GM21367 (cell line): ENCODE data around the gene BACH2.
"Not testable (repeated sequence)": the region's sequence is repeated elsewhere in the genome, so short reads cannot be mapped to it uniquely, and the experiment has no call there.

Experiments
- ATAC-seq: cut with Tn5 transposase; IDR thresholded peaks from one replicate; pipeline ENCODE4 v1.9.1; 2021; ENCODE audit not compliant: unreplicated experiment

Gene BACH2

DNA sequence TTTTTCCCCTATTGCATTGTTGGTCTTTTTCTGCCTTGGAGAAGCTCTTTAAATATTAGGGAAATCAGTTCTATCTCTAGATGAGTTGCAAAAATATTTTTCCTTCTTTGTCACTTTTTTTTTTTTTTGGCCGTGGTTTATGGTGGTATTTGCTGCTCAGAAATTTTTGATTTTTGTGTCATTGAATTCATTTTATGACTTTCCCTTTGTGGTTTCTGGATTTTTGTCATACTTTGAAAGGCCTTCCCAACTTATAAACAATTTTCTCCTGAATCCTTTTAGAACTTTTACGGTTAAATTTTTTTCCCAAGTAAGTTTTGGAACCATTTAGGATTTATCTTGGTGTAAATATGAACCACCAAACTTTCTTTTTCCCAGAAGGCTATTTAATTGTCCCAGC lies 256.7 kb downstream of the BACH2 start:
- no peak for ATAC-seq

DNA sequence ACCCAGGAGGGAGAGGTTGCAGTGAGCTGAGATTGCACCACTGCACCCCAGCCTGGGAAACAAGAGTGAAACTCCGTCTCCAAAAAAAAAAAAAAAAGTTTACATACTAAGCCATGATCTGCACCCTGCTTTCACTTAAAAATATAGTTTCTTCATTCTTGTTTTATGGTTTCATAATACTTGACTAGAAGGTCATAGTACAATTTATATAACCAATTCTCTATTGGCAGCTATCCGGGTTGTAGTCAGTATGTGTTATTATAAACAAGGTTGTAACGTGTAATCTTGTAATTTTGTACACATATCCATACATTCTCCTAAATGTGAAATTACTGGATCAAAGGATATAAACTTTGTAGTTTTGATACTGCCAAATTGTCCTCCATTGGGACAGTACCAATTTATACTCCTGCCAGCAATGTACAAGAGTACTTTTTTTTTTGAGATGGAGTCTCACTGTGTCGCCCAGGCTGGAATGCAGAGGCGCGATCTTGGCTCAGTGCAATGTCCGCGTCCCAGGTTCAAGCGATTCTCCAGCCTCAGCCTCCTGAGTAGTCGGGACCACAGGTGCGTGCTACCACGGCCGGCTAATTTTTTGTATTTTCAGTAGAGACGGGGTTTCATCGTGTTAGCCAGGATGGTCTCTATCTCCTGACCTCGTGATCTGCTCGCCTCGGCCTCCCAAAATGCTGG lies 257.5 kb downstream of the BACH2 start:
- ATAC-seq, result no peak

DNA sequence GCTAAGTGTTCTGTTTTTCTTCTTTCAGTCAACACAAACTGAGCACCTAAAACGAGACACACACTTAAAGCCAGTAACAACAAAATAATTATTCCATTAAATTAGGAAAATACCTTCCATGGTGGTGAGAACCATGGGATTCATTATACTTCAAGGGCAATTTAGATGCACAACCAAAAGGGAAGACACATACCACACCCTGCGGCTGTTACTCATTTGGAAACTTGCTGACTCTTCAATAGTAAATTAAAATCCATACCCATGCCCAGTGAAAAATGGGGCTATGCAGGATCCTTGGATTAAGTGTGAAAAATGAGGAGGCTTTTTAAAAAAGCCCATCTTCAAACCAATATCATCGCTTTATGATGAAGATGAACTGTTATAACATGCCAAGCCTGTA lies 259.7 kb downstream of the BACH2 start:
- no peak for ATAC-seq

- ATAC-seq, result no peak
Measured at GRCh38 chr6:90035047-90035723, 261.5 kb downstream of the BACH2 start.

GRCh38 chr6:90033746-90034271 lies 262.8 kb downstream of the BACH2 start:
- ATAC-seq, result no peak

GRCh38 chr6:90032489-90033212 lies 264.0 kb downstream of the BACH2 start:
- ATAC-seq, result not testable (repeated sequence)

- ATAC-seq, result no peak
Measured at GRCh38 chr6:90028995-90029635, 267.5 kb downstream of the BACH2 start.

- no peak for ATAC-seq
Measured at GRCh38 chr6:90028066-90028778, 268.4 kb downstream of the BACH2 start.

DNA sequence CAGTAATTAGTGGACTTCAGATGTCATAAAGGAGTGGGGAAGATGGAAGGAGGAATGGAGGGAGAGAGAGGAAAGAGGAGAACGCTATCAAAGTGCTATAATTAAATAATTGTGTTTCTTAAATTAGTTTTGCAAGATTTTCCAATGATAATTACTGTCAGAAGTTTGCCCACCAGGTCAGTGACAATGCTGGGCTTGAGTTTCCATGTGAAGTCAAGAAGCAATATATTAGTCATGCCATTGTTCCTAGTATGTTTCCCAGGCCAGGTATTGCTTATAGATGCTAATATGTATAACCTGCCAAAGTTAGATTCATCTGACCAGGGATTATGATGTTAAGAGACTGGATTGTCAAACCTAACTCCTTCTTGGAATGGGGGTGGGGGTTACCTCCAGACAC lies 270.4 kb downstream of the BACH2 start:
- no peak for ATAC-seq

DNA sequence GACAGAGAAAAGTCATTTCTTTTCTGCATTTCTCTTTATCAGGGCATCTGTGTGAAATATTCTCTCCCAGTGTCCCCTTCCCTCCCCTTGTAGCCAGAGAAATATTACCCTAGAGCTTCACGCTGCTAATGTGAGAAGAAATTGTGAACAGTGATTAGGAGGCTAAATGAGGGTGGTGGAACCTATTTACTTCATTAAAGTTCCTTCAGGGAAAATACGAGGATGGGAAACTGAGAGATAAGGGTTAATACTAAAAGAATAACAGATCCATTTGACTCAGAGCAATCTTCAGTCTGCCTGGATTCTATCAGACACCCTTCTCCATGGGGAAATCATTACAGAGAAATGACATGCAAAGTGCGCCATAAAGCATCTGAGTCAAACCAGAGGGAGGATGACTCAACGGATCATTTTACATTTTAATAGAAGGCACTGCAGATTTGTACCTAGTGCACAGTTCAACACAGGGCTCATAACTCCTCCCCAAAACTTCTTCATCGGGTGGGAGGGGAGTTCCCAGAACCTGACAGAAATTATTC lies 271.1 kb downstream of the BACH2 start:
- ATAC-seq, result no peak

DNA sequence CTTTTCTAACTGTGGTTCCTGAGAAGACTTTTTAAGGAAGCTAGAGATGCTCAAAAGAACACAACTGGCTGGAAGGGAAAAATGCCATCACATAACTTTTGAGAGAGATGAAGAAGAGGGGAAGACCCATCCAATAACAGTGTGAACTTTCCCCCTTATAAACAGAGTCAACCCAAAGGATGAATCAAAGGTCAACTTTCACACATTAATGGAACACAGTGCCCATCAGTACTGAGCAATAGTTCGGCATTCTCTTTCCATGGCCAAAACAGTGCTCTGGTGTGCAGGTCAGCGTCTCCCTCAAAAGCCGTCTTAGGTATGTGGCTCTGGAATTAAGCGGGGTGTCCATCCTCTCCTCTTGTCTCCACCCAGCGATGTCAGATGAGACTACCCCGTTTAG lies 272.0 kb downstream of the BACH2 start:
- ATAC-seq, result no peak

DNA sequence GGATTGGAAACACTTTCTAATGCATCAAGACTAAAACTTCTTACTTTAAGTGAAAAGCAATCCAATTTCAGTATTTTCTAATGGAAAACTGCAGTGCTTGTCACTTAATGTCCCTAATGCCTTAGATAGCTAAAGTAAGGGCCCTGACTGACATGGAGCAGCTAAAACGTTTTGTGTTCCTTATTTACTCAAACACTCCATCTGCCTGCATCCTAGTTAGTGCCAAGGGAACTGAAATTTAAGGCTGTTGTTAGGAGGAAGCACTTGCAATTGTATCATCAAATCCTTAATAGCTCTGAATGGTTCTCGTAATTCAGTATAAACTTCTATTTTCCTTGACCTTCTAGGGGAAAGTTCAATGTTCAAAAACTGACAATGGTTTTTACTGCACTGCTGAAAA lies 274.9 kb downstream of the BACH2 start:
- no peak for ATAC-seq

DNA sequence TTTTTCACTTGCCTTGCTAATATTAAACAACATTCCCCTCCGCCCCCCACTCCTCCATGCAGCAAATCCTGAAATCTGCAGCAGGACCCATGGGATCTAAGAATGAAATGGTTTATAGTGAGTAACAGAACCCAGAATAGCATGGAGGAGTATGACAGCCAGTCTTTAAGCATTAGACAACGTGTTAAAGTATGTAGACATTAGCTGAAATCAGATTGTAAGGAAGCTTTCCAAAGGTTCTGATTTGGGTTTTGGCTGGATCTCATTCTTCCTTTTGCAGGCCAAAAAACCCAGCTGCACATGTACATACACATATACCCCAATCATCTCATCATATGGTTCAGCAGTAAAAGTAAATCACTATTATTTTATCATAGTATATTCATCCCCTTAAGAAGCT lies 275.9 kb downstream of the BACH2 start:
- no peak for ATAC-seq

- no peak for ATAC-seq
Measured at GRCh38 chr6:90019216-90019615, 277.4 kb downstream of the BACH2 start.

DNA sequence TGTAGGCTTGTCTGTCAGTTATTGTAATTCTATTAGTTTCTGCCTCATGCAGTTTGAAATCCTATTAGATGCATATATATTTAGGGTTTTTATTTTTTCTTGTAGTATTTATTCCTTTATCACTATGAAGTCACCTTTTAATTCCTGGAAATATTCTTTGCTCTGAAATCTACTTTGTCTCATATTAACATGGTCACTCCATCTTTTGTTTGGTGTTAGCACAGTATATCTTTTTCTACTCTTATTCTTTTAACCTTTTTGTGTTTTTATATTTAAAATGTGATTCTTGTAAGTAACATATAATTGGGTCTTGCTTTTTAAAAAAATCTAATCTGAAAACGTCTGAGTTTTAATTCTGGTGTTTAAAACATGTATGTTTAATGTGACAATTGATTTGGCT lies 280.8 kb downstream of the BACH2 start:
- no peak for ATAC-seq

DNA sequence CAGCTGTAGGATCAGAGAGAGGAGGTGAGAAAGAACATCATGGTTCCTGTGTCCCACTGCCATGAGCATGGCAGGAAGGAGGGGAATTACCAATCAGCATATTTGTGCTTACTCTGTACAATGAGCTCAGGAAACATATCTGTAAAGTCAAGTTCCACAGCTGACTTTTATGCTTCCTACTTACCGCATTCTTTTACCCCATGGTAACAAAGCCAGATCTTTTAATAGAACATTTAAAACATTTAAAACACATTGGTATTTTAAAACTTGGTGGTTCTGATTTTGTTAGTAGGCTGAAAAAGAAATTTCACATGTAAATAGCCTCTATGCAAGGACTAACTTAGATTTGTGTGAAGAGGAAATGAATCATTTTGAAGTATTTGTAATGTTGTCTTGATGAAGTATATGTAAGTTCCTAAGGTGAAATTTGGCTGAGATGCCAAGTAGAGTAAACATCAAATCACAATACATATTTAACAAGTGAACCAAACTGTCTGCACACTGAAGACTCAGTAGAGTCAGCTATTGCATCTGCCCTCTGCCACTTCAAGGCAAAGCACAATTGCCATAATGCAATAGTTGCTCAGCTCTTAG lies 287.6 kb downstream of the BACH2 start:
- ATAC-seq, result peak; percentile 34

DNA sequence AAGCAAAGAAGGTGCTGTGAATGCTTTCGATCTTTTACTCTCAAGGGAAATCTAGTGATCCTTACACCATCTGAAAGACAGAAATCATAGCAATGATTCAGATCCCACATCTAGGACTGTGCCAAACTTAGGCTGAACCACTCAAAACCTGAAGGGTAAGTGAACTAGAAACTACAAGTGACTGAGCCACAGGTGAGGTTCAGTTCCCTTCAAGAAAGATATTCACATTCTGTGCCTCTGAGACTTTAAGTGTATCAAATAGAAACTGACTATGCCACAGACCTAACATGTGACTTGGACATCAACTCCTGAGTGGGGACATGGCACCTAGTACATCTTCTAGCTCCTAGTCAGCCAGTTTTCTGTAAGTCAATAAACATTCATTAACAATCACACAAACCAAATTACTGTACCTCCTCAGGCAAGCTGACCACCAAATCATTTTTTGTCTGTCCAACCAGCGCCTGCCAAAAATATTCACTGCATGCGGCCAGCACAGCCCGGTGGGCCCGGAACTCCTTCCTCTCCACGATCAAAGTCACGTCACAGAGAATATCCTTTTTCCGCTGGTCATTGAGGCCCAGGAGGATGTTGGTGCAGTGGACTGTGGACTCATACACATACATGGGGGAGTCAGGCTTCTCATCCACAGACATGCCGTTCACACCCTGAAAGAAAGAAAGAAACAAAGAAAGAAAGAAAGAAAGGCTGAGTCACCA lies 288.3 kb downstream of the BACH2 start:
- peak; percentile 60 for ATAC-seq

DNA sequence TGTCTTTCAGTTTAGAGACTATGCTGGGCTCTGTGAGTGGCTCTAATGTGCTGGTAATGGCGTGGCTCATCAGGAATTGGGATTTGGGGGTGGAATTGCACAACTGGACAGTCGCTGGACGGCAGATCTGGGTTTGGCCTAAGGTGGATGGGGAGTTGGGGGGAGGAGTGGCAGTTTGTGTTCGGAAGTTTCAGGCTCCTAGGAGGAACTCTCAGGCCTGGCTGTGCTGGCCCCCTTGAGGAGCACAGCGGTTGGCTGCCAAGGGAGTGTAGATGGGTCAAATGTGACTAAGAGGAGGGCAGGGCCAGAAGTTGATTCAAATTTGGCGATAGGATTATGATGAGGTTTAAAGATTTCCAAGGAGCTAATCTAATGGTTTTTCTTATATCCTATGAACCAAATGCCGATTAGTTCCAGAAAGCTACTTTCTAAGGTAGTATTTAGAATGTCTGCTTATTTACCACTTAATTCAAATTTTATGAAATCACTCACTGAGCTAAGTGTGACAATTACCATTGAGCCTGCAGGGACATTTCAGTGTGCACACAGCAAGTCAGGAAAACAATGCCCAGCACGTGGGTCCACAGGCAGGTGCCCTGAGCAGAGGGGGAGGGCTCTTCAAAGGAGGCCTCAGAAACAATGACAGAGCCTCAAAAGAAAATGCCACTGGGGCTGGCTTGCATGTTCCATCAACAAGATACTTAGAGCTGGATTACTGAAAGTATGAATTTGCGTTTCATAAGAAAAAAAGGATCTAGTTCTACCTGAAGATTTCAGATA lies 291.4 kb downstream of the BACH2 start:
- ATAC-seq, result no peak

GRCh38 chr6:90004511-90004910 lies 292.1 kb downstream of the BACH2 start:
- ATAC-seq, result no peak
